SIG-M5 treated with dmso at 0.1 percent for 504 hours (cell line): ENCODE data around the gene RAG2.

Experiments used
- DNase-seq: peaks from one replicate; lab custom pipeline; 2025; ENCODE audit not compliant: unreplicated experiment; lab: John Stamatoyannopoulos, UW

Gene RAG2

GRCh38 chr11:36598051-36598450, at the start of gene RAG2:
TSS of gene RAG2 (minus strand) at chr11:36598236. CDS start at chr11:36594168, 4,068 bp downstream.
- no peak for DNase-seq

- no peak for DNase-seq
Measured at GRCh38 chr11:36638556-36638955, 40.5 kb upstream of the RAG2 start.

- DNase-seq = no peak
Measured at GRCh38 chr11:36635066-36635862, 37.2 kb upstream of the RAG2 start.

- no peak for DNase-seq
Measured at GRCh38 chr11:36631774-36632173, 33.7 kb upstream of the RAG2 start.

- no peak for DNase-seq
Measured at GRCh38 chr11:36628765-36629244, 30.8 kb upstream of the RAG2 start.

GRCh38 chr11:36628141-36628540, 30.1 kb upstream of the RAG2 start:
- DNase-seq = no peak

- no peak for DNase-seq
Measured at GRCh38 chr11:36627471-36627870, 29.4 kb upstream of the RAG2 start.

GRCh38 chr11:36627006-36627405, 29.0 kb upstream of the RAG2 start:
- no peak for DNase-seq

GRCh38 chr11:36623494-36623893, 25.5 kb upstream of the RAG2 start:
- DNase-seq = no peak

GRCh38 chr11:36622431-36623136, 24.5 kb upstream of the RAG2 start:
- peak; percentile 16 for DNase-seq

GRCh38 chr11:36620246-36620645, 22.2 kb upstream of the RAG2 start:
- no peak for DNase-seq

- DNase-seq = no peak
Measured at GRCh38 chr11:36619502-36619901, 21.5 kb upstream of the RAG2 start.

- DNase-seq = no peak
Measured at GRCh38 chr11:36618363-36619047, 20.5 kb upstream of the RAG2 start.

- no peak for DNase-seq
Measured at GRCh38 chr11:36617543-36618362, 19.7 kb upstream of the RAG2 start.

- no peak for DNase-seq
Measured at GRCh38 chr11:36615826-36616225, 17.8 kb upstream of the RAG2 start.

- no peak for DNase-seq
Measured at GRCh38 chr11:36609383-36609782, 11.3 kb upstream of the RAG2 start.

- DNase-seq = no peak
Measured at GRCh38 chr11:36608491-36609199, 10.6 kb upstream of the RAG2 start.

GRCh38 chr11:36605221-36606216, 7.5 kb upstream of the RAG2 start:
- DNase-seq = no peak

- DNase-seq = no peak
Measured at GRCh38 chr11:36602135-36602534, 4.1 kb upstream of the RAG2 start.
